Heart left ventricle (tissue), 13 donors: ENCODE measurements around the gene KDM4B.

ENCODE experiments used
- POLR2A ChIP-seq, 2 donors: fragments of 450-650 bp; IDR thresholded peaks; one replicate each; pipeline ENCODE4 v1.6.1; 2017; ENCODE audit warnings: antibody characterized with exemption in 2 of 2, mild to moderate bottlenecking in 2 of 2, moderate library complexity in 2 of 2
- TF ChIP-seq, protein P1 (sequence below), 12 donors: fragments of 200-600 bp; sonication (generic) in 4 of 12; IDR thresholded peaks; one replicate each; pipeline versions ENCODE4 v1.5.0 to v1.8.0; 2018 to 2022; ENCODE audit warnings: antibody characterized with exemption in 12 of 12, mild to moderate bottlenecking in 5 of 12
- donor health status: ischemic (EF 13 %, LVEDD 7.1; RV severe dilation, severe dysfunction).
- donor health status: DM: no; HTN: yes; CAD: no.
- donor health status: DM: no; HTN: no; CAD: no.
- donor health status: ischemic (EF 25% LVEDD 6.9; RV normal size, moderate dysfunction).
- donor health status: ischemic (EF 25% LVEDD 5.7; RV mildly dilated, moderate dysfunction).
- donor health status: ischemic (EF 35%, LVEDD 5.7; RV mildly dilated, moderate dysfunction).
- donor health status: nonischemic (EF 11% LVEDD 7.7; RV severe dilation, severe dysfunction).
- donor health status: DM: yes; HTN: yes; CAD: no.
- donor health status: PGD.
- donor health status: ischemic (EF 29% LVEDD 5.4; RV normal size, mild dysfunction).
- donor health status: nonischemic (EF 23%, LVEDD 6.1; RV moderate dilation, normal function).

DNA sequence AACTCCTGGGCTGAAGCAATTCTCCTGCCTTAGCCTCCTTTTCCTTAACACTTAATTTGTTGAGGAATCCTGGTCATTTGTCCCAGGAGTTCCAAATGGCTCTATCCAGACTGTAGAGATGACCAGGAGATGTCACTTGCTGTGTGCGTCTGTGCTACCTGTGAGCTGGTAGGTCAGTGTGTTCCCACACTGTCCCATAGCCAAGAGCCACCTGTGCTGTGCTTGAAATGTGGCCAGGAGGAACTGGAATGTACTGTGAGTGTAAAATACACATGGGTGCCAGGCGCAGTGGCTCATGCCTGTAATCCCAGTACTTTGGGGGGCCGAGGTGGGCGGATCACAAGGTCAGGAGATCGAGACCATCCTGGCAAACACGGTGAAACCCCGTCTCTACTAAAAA, 29.4 kb upstream of the KDM4B start:
- TF ChIP-seq, protein P1, sequence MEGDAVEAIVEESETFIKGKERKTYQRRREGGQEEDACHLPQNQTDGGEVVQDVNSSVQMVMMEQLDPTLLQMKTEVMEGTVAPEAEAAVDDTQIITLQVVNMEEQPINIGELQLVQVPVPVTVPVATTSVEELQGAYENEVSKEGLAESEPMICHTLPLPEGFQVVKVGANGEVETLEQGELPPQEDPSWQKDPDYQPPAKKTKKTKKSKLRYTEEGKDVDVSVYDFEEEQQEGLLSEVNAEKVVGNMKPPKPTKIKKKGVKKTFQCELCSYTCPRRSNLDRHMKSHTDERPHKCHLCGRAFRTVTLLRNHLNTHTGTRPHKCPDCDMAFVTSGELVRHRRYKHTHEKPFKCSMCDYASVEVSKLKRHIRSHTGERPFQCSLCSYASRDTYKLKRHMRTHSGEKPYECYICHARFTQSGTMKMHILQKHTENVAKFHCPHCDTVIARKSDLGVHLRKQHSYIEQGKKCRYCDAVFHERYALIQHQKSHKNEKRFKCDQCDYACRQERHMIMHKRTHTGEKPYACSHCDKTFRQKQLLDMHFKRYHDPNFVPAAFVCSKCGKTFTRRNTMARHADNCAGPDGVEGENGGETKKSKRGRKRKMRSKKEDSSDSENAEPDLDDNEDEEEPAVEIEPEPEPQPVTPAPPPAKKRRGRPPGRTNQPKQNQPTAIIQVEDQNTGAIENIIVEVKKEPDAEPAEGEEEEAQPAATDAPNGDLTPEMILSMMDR (IDR thresholded peaks at IDR 0.05), result no peak
- no peak for TF ChIP-seq POLR2A (IDR thresholded peaks at IDR 0.05)
